HFF-Myc (cell line): Measurements from ENCODE around the gene WNT9A.

Source experiments
- DNase-seq: peaks from one replicate; pipeline ENCODE4 v3.0.0-alpha.2; 2011; ENCODE audit warnings: low read depth; ENCODE audit errors: extremely low read depth
- H3K4me3 ChIP-seq: replicated peaks from 2 replicates; pipeline ENCODE4 v1.5.1; 2011; ENCODE audit warnings: low read depth, mild to moderate bottlenecking, control low read depth, low read length
- TF ChIP-seq, protein P1 (sequence below): IDR thresholded peaks from 2 replicates; pipeline ENCODE4 v1.5.1; 2012; ENCODE audit warnings: mild to moderate bottlenecking, low read depth, low read length, control low read depth; ENCODE audit errors: missing control alignments

Gene WNT9A

DNA sequence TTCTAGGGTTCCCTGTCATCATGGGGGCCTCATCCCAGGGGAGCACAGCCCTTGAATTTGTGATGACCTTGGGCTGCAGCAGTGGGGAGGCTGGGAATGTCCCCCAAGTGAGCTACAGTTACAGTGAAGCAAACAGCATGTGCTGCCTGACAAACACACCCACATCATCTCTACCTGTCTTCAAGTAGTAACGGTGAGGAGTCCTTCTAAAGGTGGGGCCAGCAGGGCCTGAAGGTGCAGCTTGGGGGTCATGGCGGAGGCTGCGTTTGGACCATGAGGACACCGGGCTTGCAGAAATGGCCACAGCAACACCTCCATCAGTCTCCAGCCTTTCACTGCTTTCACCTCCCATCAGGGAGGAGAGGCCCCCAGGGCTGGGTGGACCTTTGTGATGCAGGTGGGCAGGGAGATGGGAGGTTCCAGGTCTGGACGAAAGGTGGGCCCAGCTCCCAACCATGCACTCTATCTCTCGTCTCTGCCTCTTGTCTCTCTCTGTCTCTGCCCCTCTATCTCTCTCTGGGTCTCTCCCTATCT is 55.7 kb downstream of the WNT9A start:
- no peak for DNase-seq
- TF ChIP-seq, protein P1, sequence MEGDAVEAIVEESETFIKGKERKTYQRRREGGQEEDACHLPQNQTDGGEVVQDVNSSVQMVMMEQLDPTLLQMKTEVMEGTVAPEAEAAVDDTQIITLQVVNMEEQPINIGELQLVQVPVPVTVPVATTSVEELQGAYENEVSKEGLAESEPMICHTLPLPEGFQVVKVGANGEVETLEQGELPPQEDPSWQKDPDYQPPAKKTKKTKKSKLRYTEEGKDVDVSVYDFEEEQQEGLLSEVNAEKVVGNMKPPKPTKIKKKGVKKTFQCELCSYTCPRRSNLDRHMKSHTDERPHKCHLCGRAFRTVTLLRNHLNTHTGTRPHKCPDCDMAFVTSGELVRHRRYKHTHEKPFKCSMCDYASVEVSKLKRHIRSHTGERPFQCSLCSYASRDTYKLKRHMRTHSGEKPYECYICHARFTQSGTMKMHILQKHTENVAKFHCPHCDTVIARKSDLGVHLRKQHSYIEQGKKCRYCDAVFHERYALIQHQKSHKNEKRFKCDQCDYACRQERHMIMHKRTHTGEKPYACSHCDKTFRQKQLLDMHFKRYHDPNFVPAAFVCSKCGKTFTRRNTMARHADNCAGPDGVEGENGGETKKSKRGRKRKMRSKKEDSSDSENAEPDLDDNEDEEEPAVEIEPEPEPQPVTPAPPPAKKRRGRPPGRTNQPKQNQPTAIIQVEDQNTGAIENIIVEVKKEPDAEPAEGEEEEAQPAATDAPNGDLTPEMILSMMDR = no peak
- H3K4me3 ChIP-seq = no peak overlapping the region

DNA sequence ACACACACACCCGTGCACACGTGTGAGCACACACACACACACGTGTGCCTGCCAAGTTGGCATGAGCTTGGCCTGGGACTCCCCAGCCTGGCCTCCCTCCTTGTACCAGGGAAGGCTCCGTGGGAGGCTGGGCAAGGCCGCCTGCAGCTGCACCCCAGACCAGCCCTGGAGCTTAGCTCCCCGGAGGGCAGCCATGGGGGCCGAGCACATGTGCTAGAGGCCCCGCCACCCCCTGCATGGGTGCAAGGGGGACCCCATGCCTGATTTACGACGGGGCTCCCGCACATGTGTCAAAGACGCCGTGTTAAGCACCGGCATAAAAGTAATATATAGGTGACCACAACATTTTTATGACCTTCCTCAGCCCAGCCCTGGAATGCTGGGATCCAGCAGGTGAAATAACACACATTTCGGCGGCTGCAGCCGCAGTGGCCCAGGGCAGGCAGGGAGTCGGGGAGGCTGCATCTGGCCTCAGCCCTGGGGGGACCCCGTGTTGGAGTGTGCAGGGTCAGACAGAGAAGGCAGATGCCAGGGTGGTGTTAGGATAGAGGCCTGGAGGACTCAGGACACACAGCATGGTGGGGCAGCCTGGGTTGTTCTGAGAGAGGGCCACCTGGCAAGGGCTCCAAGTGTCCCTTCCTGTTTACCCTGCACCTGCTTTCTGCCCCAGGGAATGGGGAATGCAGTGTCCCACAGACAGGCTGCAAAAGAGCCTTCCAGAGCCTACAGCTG is 56.3 kb downstream of the WNT9A start:
- no peak for DNase-seq
- TF ChIP-seq, protein P1 = no peak
- H3K4me3 ChIP-seq = no peak overlapping the region

DNA sequence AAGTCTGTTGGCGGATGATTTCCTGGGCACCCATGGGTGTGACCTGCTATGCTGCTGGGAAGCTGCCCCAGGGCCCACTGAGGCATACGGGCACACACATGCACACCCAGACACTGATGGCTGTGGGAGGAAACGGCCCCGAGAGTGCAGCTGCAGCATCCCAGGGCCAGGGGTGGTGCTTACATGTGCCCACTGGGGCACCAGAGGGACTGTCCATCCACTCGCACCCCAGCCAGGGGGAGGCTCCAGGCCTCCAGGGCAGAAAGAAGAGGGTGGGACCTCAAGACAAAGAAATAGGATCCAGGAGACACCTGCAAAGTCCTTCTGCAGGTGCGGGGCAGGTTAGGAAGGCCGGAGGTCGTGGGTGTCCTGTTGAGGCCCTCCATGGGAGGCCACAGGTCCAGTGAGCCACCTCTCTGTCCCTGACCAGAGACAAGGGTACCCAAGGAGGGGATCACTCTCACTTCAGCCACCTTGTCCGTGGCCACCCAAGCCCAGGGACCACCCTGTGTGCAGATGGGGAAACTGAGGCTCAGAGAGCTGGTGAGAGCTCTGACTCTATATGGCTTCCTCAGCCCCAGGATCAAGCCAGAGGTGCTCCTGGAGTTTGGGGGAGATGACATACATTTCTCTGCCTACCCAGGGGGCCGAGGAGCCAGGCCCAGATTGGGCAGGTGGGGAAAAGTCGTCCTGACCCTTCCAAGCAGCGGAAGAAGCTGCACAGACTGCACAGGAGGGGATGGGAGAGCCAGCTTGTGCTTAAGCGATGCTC is 57.1 kb downstream of the WNT9A start:
- TF ChIP-seq, protein P1 = no peak
- no peak overlapping the region for H3K4me3 ChIP-seq
- DNase-seq = no peak

DNA sequence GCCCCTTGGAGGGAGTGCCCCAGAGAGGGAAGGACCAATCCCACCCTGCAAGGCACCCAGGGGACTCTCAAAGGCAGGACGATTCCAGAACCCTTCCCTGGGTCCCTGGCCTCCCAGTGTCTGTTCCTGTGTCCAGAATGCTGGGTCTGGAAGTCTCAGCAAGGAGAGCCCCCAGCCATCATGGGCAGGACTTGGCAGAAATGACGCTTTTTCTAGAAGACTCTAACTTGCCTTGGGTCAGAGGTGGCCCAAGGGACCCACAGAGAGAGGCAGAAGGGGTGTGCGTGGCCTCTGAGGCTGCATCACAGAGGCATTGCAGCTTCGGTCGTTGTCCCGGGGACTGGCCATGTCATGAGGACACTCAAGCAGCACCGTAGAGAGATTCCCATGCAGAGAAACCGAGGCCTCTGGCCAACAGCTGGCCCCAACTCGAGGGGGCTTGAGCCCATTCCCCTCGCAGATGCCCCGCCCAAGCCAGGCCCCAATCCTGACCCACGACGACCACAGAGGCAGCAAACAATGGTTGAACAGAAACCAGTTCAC is 57.8 kb downstream of the WNT9A start:
- TF ChIP-seq, protein P1 = no peak
- DNase-seq = no peak
- H3K4me3 ChIP-seq = no peak overlapping the region

DNA sequence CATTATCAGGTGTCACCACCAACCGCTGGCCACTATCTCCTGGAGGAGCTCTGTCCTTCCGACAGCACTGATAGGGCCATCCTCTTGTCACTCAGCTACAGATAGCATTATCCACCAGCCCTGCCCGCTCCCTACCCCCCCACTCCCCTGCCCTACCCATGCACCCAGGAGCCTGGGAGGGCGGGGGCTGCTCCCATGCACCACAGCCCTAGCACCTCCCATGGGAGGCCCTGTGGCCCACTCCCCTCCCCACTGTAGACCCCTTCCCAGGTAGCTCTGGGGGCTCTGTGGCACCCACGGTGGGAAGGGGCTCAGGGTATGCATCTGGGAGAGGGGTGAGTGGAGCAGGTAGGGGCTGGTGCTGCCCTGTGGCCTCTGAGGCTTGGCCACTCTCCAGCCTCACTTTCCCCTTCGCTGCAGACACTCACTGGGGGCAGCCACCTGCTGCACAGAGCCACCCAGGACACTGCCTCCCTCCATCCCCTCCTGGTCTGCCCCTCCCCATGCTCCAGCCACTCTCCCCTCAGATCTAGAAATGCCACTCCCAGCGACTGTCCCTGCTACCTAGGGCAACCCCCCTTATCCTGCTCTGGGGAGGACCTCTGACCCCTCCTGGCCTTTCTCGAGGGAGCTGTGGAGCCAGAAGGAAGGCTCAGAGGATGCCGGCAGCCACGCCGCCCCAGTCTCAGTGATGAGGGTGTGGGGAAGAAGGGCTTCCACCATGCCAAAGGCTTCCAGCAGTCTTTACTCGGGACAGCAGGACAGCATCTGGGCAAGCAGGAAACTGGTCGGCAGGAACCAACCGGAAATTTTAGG is 58.5 kb downstream of the WNT9A start:
- no peak for DNase-seq

More for the DNA sequence above, 58.5 kb downstream of the WNT9A start:
- no peak overlapping the region for H3K4me3 ChIP-seq
- TF ChIP-seq, protein P1 = no peak
